GM08714 (cell line): ENCODE measurements around the gene HNF4A.
"Not testable (repeated sequence)": the region's sequence is repeated elsewhere in the genome, so short reads cannot be mapped to it uniquely, and the experiment has no call there.

Experiments used
- H3K4me3 ChIP-seq: fragments of 200-500 bp; sonication (Bioruptor generic); 2 replicates; pipeline ENCODE4 v1.5.1; 2014; ENCODE audit warnings: mild to moderate bottlenecking, low read length, inconsistent platforms
- ZNF274 ChIP-seq: IDR thresholded peaks from 2 replicates; pipeline ENCODE4 v1.6.1; 2012; ENCODE audit warnings: mild to moderate bottlenecking, low read depth, low read length

HNF4A gene

DNA sequence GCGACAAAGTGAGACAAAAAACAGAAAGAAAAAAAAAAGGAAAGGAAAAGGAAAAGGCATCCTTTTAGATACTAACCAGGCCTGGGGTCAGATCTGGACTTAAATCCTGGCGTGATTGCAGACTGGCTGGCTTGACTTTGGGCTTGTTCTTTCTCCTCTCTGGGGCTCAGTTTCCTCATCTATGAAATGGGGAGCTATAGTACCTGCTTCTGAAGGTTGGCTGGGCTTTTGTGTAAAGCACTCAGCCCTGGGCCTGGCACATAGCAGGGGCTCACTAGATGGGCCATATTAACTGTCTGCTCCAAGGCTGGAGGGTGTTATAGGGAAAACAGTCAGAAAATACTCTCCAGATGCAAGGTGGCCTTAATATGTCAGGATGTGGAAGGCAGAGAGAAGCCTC lies 19.8 kb upstream of the HNF4A start:
- TF ChIP-seq ZNF274: no peak
- no peak overlapping the region for H3K4me3 ChIP-seq

DNA sequence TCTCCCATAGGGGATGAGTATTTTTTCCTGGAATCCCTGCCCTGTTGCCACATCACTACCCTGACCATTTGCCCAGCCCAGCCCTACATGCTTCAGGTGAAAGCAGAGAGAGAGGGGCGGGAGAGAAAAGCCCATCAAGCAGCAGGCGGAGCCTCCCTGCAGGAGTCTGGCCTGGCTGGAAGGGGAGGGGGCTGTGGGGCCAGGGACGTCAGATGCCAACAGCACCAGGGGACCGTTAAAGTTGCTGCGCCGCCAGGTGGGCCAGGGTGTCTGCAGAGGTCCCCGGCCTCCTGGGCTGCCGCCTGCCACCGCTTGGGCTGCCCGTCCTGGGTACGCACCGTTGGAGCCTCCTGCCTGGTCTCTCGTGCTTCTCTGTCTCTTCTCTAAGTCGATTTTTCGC lies 19.4 kb upstream of the HNF4A start:
- no peak overlapping the region for H3K4me3 ChIP-seq
- TF ChIP-seq ZNF274: no peak

DNA sequence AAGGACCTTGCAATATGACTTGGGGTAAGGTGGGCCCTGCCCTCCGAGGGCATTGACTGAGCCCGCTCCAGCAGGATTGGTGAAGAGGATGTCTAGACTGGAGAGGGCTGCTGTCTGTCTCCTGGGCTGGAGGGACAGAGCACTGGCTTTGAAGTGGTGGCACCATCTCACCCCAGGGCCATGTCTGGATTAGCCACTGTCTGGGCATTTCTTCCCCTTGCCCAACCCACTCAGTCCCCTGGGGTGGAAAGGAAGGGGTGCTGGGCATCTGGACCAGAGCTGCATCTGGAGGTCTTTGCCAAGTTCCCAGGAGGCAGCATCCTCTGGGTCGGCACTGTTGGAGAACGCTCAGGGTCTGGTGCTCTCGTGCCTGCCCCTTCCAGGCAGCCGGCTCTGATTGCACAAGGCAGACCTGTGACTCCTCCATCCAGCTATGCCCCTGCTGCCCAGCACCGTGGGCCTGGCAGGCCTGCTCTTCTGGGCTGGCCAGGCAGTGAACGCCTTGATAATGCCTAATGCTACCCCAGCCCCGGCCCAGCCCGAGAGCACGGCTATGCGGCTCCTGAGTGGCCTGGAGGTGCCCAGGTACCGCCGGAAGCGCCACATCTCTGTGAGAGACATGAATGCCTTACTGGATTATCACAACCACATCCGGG lies 18.6 kb upstream of the HNF4A start, which contains the start of gene R3HDML:
TSS of gene R3HDML (plus strand) at position 319 of the 656 bp plus-strand sequence. CDS start at position 434, 115 bp downstream.
- no peak for TF ChIP-seq ZNF274
- H3K4me3 ChIP-seq: no peak within 1 kb of the TSS

DNA sequence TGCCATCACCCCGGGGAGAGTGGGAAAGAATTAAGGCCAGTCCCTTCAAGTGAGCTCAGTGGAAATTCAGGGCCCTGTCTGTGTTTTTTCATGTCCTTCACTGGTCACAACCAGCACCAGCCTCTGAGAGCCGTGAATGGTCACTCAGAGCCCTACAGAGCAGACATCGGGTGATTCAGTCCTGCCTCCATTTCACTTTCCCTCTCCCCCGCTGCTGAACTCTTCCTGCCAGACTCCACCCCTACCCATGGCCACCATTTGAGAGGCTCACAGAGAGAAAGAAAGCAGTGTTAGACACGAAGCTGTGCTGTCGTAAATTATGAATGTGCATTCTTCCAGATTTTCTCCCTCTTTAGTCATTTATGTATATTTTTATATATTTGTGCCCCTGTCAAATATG lies 13.3 kb upstream of the HNF4A start:
- H3K4me3 ChIP-seq: no peak overlapping the region
- TF ChIP-seq ZNF274: no peak

DNA sequence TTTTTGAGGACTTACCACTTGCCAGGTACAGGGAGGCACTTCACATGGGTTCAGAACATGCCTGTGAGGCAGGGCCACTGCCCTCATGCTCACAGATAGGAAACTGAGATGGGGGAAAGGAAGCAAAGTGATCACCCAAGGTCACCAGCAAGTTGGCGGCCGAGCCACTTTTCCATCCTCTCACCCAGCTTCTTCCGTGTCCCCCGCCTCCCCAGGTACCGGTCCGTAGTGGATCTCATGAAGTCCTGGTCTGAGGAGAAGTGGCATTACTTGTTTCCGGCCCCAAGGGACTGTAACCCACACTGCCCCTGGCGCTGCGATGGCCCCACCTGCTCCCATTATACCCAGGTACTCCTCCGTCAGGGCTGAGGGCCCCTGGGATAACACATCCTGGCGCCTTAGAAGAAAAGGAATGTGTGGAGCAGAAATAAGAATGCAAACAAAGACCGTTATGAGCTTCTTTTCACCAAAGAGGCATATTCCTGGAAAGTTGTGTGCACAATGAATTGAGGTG lies 12.3 kb upstream of the HNF4A start:
- no peak for TF ChIP-seq ZNF274
- no peak overlapping the region for H3K4me3 ChIP-seq

DNA sequence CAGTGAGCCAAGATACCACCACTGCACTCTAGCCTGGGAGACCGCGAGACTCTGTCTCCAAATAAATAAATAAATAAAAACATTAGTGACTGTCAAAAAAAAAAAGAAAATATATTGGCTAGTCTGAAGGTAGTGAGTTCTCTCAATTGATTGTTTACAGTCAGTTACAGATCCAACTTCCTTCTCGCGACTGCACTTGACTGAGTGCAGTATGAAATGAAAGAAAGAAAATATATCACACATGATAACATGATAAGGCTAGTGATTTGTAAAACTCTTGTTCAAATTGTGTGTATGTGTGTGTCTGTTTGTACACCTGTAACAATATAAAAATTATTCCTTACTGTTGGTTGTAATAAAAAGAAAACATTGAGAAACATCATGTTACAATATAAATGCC lies 10.8 kb upstream of the HNF4A start:
- H3K4me3 ChIP-seq: no peak overlapping the region
- TF ChIP-seq ZNF274: no peak

DNA sequence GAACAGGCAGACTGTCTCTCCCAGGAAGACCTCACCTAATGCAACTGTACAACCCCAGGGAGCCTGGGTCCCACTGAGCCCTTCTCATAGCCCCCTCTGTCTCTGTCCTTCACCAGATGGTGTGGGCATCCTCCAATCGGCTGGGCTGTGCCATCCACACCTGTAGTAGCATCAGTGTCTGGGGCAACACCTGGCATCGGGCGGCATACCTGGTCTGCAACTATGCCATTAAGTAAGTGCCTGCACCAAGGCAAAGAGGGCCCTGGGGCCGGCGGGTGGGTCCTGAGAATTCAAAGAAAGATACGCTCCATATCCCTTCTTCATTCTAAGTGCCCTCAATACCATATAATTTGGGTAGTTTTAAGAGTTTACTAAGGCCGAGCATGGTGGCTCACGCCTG lies 10.4 kb upstream of the HNF4A start:
- no peak overlapping the region for H3K4me3 ChIP-seq
- no peak for TF ChIP-seq ZNF274

DNA sequence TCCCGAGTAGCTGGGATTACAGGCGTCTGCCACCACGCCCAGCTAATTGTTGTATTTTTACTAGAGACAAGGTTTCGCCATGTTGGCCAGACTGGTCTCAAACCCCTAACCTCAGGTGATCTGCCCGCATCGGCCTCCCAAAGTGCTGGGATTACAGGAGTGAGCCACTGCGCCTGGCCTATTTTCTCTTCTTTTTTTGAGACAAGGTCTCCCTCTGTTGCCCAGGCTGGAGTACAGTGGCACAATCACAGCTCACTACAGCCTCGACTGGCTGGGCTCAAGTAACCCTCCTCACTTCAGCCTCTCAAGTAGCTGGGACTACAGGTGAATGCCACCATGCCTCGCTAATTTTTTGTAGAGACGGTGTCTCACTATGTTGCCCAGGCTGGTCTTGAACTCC lies 9.6 kb upstream of the HNF4A start:
- not testable (repeated sequence) for H3K4me3 ChIP-seq

DNA sequence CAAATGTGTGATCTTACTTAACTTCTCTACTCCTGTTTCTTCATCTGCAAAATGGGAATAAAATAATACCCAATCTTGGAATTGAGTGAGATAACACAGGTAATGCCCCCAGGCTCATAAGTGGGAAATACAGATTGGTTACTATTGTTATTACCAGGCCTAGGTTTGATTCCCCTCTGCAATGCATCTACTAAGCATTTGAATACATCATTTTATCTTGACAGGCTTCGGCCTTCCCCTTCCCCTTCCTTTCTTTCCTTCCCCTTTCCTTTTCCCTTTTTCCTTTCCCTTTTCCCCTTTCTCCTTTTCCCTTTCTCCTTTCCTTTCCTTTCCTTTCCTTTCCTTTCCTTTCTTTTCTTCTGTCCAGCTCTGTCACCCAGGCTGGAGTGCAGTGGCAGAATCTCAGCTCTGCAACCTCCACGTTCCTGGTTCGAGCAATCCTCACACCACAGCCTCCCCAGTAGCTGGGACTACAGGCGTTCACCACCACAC lies 7.3 kb upstream of the HNF4A start:
- no peak for TF ChIP-seq ZNF274
- no peak overlapping the region for H3K4me3 ChIP-seq

DNA sequence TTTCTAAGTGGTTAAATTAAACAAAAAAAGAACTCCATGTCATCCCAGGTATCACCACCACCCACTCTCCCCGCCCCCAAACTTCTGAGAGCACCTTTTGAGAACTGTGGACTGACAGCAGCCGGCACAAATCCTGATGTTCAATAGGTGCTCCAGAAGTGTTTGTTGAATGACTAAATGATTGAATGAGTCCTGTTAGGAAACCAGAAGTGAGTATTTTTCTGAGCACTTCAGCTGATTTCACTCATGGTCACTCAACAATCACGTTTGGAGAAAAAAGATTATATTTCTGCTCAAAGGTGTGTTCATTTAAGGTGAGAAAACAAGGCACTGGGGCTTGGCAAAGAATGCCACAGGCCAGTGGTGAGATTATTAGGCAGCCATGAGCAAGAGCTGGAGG lies 6.2 kb upstream of the HNF4A start:
- no peak overlapping the region for H3K4me3 ChIP-seq
- no peak for TF ChIP-seq ZNF274

DNA sequence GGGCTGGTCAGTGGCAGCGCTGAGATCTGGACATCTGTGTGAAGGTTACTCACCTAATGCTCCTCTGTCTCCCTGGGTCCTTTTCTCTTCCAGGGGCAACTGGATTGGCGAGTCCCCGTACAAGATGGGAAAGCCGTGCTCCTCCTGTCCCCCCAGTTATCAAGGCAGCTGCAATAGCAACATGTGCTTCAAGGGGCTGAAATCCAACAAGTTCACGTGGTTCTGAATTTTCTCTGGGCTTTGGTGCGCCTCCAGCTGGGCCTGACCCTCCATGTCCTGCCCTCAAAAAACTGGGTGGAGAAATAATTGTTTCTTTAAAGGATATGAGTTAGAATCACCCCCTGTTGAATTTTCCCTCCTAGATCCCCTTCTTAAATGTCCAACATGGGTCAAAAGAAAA lies 4.9 kb upstream of the HNF4A start:
- TF ChIP-seq ZNF274: no peak
- H3K4me3 ChIP-seq: no peak overlapping the region

DNA sequence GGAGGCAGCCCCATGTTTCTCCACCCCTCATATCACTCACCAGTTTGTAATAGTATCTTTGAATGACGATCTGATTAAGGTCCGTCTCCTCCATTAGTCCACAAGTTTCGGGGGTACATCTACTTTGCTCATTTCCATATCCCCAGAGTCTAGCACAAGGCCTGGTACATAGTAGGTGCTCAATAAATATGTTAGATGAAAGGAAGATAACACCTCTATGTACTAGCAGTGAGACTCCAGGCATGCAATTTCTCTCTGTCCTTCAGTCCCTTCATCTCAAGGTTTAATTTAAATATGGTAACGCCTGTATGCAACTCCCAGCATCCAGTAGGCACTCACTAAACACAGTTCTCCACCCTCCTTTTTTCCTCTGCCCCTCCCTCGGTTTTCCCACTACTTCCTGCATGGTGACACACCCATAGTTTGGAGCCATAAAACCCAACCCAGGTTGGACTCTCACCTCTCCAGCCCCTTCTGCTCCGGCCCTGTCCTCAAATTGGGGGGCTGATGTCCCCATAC lies 461 bp upstream of the HNF4A start:
- no peak overlapping the region for H3K4me3 ChIP-seq
- TF ChIP-seq ZNF274: no peak

DNA sequence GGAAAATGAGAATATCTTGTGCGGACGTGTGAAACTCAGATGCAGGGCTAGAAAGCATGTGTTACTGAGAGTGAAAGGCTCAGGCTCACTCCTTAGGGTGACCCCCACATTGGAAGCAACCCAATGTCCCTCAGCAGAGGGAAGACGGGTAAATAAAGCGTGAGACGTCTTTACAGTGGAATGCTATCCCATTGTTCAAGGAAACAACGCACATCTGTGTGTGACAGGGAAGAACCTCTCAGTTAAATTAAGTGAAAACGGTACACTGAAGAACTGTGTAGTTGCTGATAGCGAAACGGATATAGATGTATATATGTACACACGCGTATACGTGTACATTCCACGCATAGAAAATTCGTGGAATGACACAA lies 839 bp downstream of the HNF4A start:
- no peak for TF ChIP-seq ZNF274
- H3K4me3 ChIP-seq: no peak overlapping the region

DNA sequence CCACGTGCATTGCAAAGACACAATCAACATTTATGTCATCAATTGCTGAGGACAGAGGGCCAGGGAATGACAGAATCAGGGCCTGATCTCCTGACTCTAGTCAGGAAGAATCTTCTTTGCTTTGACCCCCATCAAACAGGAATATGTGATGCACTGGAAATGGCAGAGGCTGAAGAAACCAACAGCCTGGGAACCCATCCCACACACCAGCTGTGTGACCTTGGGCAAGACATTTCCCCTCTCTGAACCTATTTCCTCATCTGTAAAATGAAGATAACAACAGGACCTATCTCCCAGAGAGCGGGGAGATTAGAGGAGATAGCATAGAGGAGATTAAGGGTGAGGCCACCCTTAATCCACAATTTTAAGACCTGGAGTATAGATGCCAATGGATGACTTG lies 1.5 kb downstream of the HNF4A start:
- TF ChIP-seq ZNF274: no peak
- no peak overlapping the region for H3K4me3 ChIP-seq

DNA sequence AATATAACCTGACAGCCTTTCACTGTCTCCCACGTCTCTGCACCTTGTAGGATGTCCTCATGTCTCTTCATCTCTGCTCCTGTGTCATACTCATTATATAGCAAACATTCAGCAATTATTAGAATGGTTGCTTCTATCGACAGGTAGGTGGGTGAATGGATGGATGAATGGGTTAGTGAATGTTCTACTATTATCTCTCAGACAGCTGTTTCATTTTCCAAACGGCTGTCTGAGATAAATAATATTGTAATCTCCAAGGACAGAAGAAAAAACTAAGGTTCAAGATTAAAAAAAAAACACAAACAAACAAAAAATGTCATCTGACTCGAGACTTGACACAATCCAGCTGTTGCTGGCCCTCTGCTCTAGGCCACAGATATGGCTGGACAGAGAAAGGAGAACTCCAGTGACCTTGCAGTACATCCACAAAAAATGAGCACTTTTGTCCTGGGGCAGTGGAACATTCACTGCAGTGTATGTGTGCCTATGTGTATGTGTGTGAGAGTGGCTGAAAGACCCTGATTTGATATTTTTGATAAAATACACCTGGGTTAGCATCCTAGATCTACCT lies 2.1 kb downstream of the HNF4A start:
- H3K4me3 ChIP-seq: no peak overlapping the region
- no peak for TF ChIP-seq ZNF274
